Subcutaneous abdominal adipose tissue (tissue), 5 donors: Measurements from ENCODE around the gene MIA2.
"Not testable (repeated sequence)": the region's sequence is repeated elsewhere in the genome, so short reads cannot be mapped to it uniquely, and the experiment has no call there.

Source experiments
- H3K27ac ChIP-seq: one replicate; pipeline ENCODE4 v1.7.0; 2013; ENCODE audit warnings: low read depth, mild to moderate bottlenecking, inconsistent platforms, low read length, moderate library complexity
- H3K27me3 ChIP-seq, 5 donors: one replicate each; pipeline ENCODE4 v1.7.0; 2013; ENCODE audit warnings: low read length in 5 of 5, inconsistent platforms in 1 of 5; ENCODE audit not compliant: control insufficient read depth in 5 of 5, insufficient read depth in 4 of 5
- H3K36me3 ChIP-seq, 5 donors: one replicate each; pipeline ENCODE4 v1.7.0; 2013; ENCODE audit warnings: low read length in 5 of 5; ENCODE audit not compliant: control insufficient read depth in 5 of 5, insufficient read depth in 5 of 5
- H3K4me1 ChIP-seq, 5 donors: one replicate each; pipeline ENCODE4 v1.7.0; 2013; ENCODE audit warnings: low read length in 5 of 5, mild to moderate bottlenecking in 3 of 5, moderate library complexity in 1 of 5; ENCODE audit not compliant: control insufficient read depth in 5 of 5, insufficient read depth in 5 of 5
- H3K4me3 ChIP-seq, 5 donors: one replicate each; pipeline ENCODE4 v1.7.0; 2013; ENCODE audit warnings: low read length in 5 of 5, low read depth in 1 of 5
- H3K9ac ChIP-seq, 5 donors: one replicate each; pipeline ENCODE4 v1.7.0; 2013; ENCODE audit warnings: low read length in 5 of 5, mild to moderate bottlenecking in 4 of 5, moderate library complexity in 3 of 5
- H3K9me3 ChIP-seq, 5 donors: one replicate each; pipeline ENCODE4 v1.7.0; 2013; ENCODE audit warnings: low read length in 5 of 5; ENCODE audit not compliant: control insufficient read depth in 5 of 5
- donor health status: healthy.
- donor health status: healthy.
- donor health status: healthy.
- donor health status: healthy.
- donor health status: healthy.

The MIA2 gene

GRCh38 chr14:39251547-39251946, 17.8 kb downstream of the MIA2 start:
- Histone ChIP-seq H3K4me3 (no peak overlapping the region), H3K27me3 (no peaks in the 10 kb centered on the region), H3K9me3 (peaks cover 0 to 4% (median 0%) of the 10 kb centered on the region in 5 donors), H3K4me1 (no peaks in the 10 kb centered on the region), H3K27ac (no peak overlapping the region), H3K36me3 (no peaks in the 10 kb centered on the region), H3K9ac (no peak overlapping the region)

DNA sequence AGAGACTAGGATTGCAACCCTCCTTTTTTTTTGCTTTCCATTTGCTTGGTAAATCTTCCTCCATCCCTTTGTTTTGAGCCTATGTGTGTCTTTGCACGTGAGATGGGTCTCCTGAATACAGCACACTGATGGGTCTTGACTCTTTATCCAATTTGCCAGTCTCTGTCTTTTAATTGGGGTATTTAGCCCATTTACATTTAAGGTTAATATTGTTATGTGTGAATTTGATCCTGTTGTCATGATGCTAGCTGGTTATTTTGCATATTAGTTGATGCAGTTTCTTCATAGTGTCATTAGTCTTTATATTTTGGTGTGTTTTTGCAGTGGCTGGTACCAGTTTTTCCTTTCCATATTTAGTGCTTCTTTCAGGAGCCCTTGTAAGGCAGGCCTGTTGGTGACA, 23.7 kb downstream of the MIA2 start:
- not testable (repeated sequence) for H3K27ac ChIP-seq, H3K27me3 ChIP-seq, H3K9ac ChIP-seq, H3K36me3 ChIP-seq, H3K4me3 ChIP-seq, H3K4me1 ChIP-seq, H3K9me3 ChIP-seq

DNA sequence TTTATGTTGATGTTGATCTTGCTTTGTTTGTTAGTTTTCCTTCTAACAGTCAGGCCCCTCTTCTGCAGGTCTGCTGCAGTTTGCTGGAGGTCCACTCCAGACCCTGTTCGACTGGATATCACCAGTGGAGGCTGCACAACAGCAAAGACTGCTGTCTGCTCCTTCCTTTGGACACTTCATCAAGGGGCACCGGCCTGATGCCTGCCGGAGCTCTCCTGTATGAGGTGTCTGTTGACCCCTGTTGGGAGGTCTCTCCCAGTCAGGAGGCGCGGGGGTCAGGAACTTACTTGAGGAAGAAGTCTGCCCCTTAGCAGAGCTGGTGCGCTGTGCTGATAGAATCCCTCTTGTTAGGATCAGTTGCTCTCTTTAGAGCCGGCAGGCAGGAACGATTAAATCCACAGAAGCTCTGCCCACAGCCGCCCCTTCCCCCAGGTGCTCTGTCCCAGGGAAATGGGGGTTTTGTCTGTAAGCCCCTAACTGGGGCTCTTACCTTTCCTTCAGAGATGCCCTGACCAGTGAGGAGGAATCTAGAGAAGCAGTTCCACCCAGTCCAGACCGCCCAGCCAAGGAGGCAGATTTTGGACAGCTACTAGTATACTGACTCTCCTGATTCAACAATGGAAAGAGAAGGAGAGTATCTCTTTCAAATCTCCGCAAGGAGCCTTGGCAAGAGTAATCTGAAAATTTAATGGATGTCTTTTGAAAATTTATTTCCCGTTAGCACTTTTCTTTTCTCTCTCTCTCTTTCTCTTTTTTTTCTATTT, 25.2 kb downstream of the MIA2 start:
- Histone ChIP-seq H3K27ac (no peak overlapping the region), H3K4me3 (no peak overlapping the region), H3K27me3 (no peaks in the 10 kb centered on the region), H3K9ac (no peak overlapping the region), H3K4me1 (no peaks in the 10 kb centered on the region), H3K9me3 (peaks cover 0 to 3% (median 0%) of the 10 kb centered on the region in 5 donors), H3K36me3 (no peaks in the 10 kb centered on the region)

DNA sequence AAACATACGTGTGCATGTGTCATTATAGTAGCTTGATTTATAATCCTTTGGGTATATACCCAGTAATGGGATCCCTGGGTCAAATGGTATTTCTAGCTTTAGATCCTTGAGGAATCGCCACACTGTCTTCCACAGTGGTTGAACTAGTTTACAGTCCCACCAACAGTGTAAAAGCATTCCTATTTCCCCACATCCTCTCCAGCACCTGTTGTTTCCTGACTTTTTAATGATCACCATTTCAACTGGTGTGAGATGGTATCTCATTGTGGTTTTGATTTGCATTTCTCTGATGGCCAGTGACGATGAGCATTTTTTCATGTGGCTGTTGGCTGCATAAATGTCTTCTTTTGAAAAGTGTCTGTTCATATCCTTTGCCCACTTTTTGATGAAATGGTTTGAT, 26.4 kb downstream of the MIA2 start:
- H3K27ac ChIP-seq, H3K36me3 ChIP-seq, H3K9me3 ChIP-seq, H3K4me3 ChIP-seq, H3K4me1 ChIP-seq, H3K9ac ChIP-seq, H3K27me3 ChIP-seq: not testable (repeated sequence)

DNA sequence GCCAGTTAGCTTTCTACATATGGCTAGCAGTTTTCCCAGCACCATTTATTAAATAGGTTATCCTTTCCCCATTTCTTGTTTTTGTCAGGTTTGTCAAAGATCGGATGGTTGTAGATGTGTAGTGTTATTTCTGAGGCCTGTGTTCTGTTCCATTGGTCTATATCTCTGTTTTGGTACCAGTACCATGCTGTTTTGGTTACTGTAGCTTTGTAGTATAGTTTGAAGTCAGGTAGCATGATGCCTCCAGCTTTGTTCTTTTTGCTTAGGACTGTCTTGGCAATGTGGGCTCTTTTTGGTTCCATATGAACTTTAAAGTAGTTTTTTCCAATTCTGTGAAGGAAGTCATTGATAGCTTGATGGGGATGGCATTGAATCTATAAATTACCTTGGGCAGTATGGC, 28.5 kb downstream of the MIA2 start:
- peaks cover 0 to 15% (median 9%) of the 10 kb centered on the region in 5 donors for H3K4me1 ChIP-seq
- not testable (repeated sequence) for H3K36me3 ChIP-seq, H3K9me3 ChIP-seq, H3K9ac ChIP-seq, H3K27me3 ChIP-seq, H3K27ac ChIP-seq, H3K4me3 ChIP-seq

GRCh38 chr14:39264057-39264456, 30.3 kb downstream of the MIA2 start:
- Histone ChIP-seq H3K9ac (no peak overlapping the region), H3K36me3 (no peaks in the 10 kb centered on the region), H3K27ac (no peak overlapping the region), H3K27me3 (no peaks in the 10 kb centered on the region), H3K4me1 (peaks cover 0 to 31% (median 23%) of the 10 kb centered on the region in 5 donors), H3K4me3 (no peak overlapping the region), H3K9me3 (no peaks in the 10 kb centered on the region)

DNA sequence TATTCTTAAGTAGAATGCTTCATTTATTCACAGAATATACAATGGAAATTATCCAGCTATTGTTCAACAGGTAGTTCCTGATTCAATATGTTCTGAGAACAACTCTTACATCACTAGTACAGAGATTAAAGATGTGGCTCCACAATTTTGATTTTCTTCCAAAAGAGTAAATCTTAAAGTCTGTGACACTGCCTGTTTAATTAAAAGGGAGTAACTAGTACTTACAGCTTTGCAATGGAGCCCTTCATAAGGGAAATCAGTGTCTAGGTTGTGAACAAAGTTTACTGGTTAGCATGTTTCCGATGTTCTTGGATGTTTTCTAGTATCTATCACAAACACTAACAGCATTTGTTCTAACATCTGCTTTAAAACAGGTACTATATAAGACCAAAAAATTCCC, 30.8 kb downstream of the MIA2 start:
- no peak overlapping the region for H3K4me3 ChIP-seq
- no peaks in the 10 kb centered on the region for H3K36me3 ChIP-seq
- peaks cover 0 to 31% (median 25%) of the 10 kb centered on the region in 5 donors for H3K4me1 ChIP-seq
- no peaks in the 10 kb centered on the region for H3K9me3 ChIP-seq
- no peak overlapping the region for H3K9ac ChIP-seq
- H3K27ac ChIP-seq, result no peak overlapping the region
- no peaks in the 10 kb centered on the region for H3K27me3 ChIP-seq

GRCh38 chr14:39265033-39265432, 31.3 kb downstream of the MIA2 start:
- no peaks in the 10 kb centered on the region for H3K9me3 ChIP-seq
- H3K27me3 ChIP-seq, result no peaks in the 10 kb centered on the region
- H3K27ac ChIP-seq, result peak overlapping the region; percentile 94
- peak overlapping the region in 2 of 5 donors; percentile 2 to 98 for H3K4me3 ChIP-seq
- H3K36me3 ChIP-seq, result no peaks in the 10 kb centered on the region
- H3K4me1 ChIP-seq, result peaks cover 0 to 31% (median 25%) of the 10 kb centered on the region in 5 donors
- peak overlapping the region in 2 of 5 donors; percentile 4 to 20 for H3K9ac ChIP-seq

GRCh38 chr14:39265806-39266524, 32.2 kb downstream of the MIA2 start:
- H3K27ac ChIP-seq, result peak overlapping the region; percentile 94
- H3K9me3 ChIP-seq, result no peaks in the 10 kb centered on the region
- H3K36me3 ChIP-seq, result no peaks in the 10 kb centered on the region
- H3K4me3 ChIP-seq, result peak overlapping the region; percentile 89 to 98 (median 95)
- H3K27me3 ChIP-seq, result no peaks in the 10 kb centered on the region
- H3K4me1 ChIP-seq, result peaks cover 0 to 31% (median 25%) of the 10 kb centered on the region in 5 donors
- H3K9ac ChIP-seq, result peak overlapping the region; percentile 92 to 98 (median 97)

DNA sequence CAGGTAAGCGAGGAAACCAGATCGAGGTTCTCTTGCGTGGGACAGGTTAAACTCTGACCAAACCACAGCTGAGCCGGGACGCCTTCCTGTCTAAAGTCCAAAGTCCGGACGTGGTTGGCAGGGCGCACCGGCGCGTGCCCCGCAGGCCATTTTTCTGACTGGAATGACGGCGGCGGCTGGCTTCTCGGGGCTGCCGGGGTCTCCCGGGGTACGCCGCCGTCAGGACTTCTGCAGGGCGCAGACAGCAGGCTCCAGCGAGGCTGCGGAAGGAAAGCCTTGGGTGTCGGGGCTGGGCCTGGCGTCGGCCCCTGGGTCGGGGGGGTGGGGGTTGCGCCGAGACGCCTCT, 32.8 kb downstream of the MIA2 start:
- Histone ChIP-seq H3K4me1 (peaks cover 0 to 31% (median 25%) of the 10 kb centered on the region in 5 donors), H3K9ac (peak overlapping the region; percentile 92 to 98 (median 97)), H3K27ac (peak overlapping the region; percentile 94), H3K36me3 (no peaks in the 10 kb centered on the region), H3K9me3 (no peaks in the 10 kb centered on the region), H3K4me3 (peak overlapping the region; percentile 89 to 98 (median 95)), H3K27me3 (no peaks in the 10 kb centered on the region)
